Epidermal melanocyte (primary cell): ENCODE results near the gene NTM.

Experiments
- DNase-seq: peaks from one replicate; pipeline ENCODE4 v3.0.0; 2011; ENCODE audit warnings: low spot score; ENCODE audit not compliant: insufficient read length

Gene NTM

GRCh38 chr11:131945706-131946105 is 575.3 kb downstream of the NTM start:
- DNase-seq, result no peak

DNA sequence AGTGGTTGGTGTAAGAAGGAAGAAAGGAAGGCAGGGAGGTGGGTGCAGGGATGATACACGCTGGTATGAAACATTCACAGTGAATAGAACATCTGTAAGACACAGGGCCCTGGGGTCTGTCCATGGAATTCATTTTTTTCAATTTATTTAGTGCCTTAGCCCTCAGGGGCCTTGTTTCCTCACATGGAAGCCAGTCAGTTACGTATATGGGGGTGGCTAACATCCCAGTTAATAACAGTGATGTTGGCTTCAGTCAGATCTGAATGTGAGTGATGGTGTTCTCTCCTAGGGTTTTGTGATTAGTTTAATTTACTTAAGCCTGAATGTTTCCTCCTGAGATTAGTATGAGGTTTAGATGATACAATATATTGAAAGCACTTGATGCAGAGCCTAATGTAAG is 577.1 kb downstream of the NTM start:
- DNase-seq, result no peak

DNA sequence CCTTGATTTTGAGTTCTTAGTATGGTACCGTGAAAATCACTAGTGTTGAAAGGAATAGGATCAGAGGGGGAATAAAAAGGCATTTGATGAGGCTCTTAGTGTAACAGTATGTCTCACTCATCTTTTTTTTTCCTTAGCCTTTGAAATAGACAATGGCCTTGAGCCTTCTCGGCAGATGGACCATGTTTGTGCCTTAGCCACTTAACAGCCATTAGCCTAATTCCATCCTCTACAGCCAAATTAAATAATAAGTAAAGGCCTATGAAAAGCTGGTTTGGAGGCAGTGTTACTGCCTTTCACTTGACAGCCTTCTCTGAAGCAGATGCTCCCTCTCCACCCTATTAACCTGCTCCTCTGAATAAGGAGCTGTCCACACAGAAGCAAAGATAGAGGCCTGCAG is 580.7 kb downstream of the NTM start:
- no peak for DNase-seq

GRCh38 chr11:131954146-131954545 is 583.7 kb downstream of the NTM start:
- no peak for DNase-seq

DNA sequence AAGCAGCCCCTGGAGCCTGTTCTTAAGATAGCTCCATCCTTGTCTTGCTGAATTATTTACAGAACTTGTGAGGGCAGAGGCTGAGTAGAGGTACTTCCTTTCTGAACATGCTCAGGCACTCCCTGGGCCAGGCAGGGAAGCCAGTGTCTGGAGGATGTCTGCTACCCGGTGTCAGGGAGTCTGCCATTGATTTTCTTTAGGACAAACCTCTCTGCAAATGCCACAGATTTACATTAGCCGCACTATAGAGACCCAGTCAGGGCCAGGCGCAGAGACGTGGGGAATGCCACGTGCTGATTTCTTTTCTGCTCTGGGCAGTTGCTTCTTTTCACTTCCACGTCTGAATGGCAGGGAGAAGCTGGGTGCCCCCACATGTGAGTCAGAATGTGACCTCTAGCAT is 585.5 kb downstream of the NTM start:
- DNase-seq, result no peak

DNA sequence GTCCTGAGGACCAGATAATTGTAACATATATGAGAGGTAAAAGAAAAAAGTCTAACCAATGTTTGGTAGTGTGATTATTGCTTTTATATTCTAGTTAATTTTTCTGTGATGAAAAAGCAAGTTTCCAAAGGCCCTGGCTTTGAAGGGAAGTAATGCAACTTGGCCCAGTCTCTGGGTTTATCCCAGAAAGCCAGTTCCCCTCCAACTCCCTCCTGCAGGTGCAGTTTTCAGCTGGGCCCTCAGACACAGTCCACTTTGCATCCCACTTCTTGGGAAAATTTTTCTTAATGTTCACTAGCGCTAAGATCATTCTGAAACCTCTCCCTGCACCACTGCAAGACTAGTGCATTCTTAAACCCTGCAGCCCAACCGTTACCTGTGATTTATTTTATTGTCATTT is 586.8 kb downstream of the NTM start:
- DNase-seq, result no peak

DNA sequence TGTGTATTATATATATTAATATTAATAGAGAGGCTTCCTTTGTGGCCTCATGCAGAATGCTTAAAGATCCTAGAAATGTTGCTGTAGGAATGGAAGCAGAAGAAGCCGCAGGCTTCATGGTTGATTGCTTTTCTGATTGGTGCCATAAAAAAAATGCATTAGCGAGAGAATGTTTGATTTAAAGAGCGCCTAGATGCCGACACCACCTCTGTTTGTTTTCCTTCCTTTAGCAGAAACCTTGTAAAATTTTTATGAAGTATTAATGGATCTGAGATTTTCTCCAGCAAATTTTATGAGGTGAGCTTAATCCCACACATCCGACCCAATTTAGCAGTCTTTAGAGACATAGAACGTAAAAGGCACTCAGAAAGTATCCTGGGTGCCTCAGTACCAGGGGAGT is 587.5 kb downstream of the NTM start:
- DNase-seq, result no peak

DNA sequence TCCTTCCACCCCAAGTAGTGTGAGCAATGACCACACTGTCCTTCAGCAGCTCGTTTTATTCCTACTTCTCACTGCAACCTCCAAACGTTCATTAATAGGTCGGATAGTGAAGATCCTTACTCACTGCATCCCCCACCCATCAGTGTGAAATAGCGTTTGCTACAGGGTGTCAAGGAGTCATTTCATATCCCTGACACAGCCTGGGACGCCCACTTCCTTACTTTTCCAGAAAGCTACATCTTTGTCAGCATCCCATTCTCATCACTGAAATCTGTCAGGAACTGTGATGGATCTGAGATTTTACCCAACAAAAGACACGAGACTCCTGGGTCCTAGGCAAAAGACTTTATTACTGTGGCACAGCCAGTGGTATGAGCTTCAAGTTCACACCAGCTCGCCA is 592.4 kb downstream of the NTM start:
- no peak for DNase-seq

GRCh38 chr11:131964698-131965483 is 594.5 kb downstream of the NTM start:
- DNase-seq, result no peak

DNA sequence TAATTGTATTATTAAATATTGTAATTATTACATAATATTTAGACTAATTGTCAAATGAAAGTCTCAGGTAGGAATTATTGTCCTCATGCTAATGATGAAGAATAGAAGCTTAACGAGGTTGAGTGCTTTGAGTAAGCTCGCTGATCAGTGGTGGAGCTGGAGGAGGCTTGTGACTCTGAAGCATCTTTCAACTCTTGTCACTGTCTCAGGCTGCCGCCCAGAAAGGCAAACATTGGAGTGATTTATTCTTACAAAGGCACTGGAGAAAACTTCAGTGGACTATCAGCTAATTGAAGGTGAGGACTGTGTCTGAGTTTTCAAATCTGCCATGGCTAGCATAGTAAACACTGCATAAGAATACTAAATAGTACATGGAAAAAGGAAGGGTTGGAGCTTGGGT is 595.1 kb downstream of the NTM start:
- no peak for DNase-seq

DNA sequence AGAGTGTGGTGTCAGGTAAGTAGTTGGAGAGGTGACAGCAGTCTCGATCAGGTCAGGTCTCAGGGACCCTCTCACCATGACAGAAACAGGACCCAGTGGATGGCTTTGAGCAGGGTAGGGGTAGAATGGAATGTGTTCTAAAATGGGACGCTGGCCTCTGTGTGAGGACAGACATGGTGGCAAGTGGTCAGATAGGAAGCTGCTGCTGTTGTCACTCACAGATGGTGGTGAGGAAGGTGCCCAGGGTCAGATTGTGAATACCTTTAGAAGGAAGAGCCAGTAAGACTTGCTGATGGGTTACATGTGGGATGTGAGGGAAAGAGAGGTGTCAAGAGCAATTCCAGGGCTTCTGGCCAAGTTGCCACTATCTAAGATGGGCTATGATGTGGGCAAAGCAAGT is 596.3 kb downstream of the NTM start:
- DNase-seq, result no peak

DNA sequence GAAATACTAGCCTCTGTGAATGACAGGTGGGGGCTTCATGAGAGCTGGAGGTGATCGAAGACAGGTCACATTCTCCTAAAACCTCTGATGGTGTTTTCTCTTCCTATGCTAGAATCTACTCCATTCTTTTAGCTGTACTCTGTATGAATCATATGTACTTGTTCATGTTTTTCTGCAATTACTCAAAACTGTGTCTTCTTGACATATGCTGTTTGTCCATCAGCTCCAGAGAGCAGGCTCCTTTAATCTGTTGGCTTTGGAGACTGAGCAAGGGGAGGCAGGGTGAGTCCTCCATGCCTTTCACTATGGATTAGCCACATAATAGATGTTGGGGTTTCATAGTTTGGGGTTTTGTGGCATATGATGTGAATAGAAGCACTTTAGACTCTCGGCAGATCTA is 598.8 kb downstream of the NTM start:
- DNase-seq, result no peak

- DNase-seq, result no peak
Measured at GRCh38 chr11:131973061-131973460, 602.6 kb downstream of the NTM start.

DNA sequence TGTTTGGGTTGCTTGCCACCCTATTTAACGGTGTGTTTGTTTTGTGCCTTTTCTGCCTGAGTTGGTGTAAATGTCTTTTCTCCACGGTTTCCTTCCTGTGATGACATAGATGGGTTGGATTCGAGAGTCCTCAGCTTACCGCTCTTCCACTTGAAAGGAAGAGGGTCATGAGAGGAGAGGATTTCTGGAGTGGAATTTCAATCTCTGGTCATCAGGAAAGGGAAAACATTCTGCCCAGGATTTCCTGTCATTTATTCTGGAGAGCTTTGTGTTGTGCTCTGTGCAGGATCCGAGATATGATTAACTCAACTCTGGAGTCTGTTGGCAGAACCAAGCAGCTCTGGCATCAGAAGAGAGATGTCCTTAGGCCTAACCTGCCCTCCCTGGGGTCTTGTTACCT is 605.2 kb downstream of the NTM start:
- DNase-seq, result no peak

DNA sequence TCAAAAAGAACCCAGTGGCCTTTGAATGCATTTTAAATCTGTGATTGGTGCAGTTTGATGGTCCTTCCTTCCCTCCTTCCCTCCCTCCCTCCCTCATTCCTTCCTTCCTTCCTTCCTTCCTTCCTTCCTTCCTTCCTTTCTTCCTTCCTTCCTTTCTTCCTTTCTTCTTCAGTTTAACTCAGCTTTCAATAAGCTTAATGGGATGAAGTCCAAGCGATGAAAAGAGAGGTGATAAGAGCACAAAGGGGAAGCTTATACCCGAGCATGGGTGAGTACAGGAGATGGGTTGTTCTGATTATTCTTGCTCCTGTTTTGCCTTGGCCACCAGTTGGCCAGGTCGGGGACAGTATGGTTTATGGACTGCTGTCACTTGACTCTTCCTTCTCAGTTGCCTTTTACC is 605.6 kb downstream of the NTM start:
- no peak for DNase-seq

DNA sequence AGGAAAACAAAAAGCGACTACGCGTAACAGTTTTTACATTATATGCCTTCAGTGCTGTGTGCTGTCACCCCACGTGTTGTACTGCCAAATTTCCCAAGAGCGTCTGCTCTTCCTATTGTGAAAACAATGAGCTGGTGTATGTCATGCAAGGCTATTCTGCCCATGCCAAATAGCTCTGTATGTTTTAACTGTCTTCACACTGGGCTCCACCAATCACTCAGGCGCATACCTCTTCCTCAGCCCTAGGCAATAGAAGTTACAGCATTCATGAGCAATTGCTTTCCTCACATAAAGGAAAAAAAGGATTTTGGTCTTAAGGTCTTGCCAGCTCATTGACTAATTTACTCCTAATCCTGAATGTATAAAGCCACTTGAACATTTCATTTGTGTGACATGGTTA is 606.8 kb downstream of the NTM start:
- DNase-seq, result peak; percentile 33

- DNase-seq, result no peak
Measured at GRCh38 chr11:131977854-131978253, 607.4 kb downstream of the NTM start.

DNA sequence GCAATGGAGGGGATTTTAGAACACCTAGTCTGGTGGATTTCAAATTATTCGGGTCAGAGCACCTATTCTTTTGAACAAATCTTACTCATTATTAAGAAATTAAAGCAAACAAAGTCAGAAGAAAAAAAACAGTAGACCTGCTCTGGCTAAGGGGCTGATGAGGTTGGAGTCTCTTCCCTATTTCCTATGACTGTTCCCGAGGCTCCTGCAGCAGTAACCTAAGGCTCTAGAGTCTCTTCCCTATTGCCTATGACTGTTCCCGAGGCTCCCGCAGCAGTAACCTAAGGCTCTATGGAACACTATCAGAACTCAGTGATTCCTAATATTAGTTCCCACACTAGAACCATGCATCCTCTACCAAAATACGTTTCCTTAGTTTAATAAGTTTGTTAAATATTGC is 607.9 kb downstream of the NTM start:
- no peak for DNase-seq

DNA sequence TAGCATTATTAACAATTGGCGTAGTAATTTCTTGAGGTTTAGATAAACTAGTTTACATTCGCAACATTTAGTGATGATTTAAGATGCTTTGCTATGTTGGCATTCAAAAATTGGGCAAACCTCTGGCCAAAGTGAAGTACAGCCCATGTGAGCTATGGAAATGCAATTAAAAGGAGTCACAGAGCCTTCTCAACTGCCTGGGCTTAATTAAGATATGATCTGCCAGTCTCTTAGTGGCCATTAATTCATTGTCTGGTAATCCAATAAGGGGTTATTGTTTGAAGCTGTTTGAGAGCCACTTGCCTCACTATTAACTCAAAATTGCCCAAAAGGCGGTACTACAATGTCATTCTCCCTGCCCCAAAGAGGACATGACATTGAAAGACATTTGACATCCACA is 608.9 kb downstream of the NTM start:
- no peak for DNase-seq

GRCh38 chr11:131980199-131980598 is 609.8 kb downstream of the NTM start:
- no peak for DNase-seq

DNA sequence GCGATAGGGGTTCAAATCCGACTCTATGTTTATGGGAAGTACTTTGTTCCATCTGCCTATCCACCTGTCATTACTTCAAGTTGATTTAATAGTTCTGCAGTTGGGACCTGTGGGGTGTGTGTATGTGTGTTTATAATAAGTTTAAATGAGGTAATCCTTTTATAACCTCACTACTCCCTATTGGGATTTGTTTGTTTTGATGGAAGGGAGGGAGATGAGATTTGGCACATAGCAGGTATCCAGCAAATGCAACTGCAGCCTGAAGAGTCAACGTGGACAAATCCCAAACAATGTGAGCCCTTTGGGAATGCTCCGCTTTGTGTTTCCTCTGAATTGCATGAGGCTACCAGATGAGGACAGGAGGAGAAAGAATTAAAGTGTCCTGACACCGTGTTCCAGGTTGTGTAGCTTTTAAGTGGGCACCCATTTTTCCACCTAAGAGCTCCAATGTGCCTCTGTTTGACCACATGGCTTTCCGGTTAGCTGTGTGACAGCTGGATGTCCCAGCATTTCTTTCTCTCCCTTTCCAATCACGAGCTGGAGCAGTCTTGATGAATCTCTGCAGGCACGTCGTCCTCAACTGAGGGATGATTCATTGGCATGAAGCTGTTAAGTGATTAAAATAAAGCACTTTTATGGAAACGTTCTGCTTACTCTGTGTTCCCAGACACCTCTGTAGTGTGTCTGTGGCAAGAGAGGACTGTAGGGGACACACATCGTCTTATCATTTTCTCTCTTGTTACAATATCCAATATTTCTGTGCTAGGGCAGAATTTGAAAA is 610.7 kb downstream of the NTM start:
- no peak for DNase-seq

- no peak for DNase-seq
Measured at GRCh38 chr11:131982154-131982553, 611.7 kb downstream of the NTM start.

DNA sequence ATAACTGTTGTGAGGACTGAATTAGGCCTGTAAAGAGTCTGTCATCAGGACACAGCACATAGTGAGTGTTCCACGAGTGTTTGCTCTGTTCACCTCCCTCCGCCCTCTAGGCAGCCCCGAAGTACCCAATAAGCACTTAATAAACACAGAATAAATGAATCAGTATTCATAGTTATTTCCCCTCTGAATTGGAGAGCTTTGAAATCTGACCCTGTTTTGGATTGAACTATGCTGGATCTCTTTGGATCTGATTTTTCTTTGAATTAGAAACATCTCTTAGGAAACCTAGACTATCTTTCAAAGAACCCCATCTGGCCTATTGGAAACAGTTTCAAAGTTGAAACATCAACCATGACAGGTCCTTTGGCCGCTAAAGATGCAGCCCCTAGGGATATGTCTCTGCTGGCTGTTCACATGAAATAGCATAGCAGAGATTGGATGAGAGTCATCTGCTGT is 615.5 kb downstream of the NTM start:
- no peak for DNase-seq
